Lung (tissue), 12 donors: Measurements from ENCODE around the gene KRTAP9-9. TPM values are rescaled to one million over a fixed set of nuclear protein-coding genes. Genes with fewer than 3 reads are reported as not detected.

ENCODE experiments used
- ATAC-seq: fragments of 200-7000 bp; cut with Tn5 transposase; one replicate; pipeline ENCODE4 v1.9.1; 2020; ENCODE audit warnings: moderate number of reproducible peaks; ENCODE audit not compliant: insufficient read depth, low FRiP score
- DNase-seq, 3 donors: peaks; one replicate each; pipeline ENCODE4 v3.0.0-alpha.2; 2013 to 2017
- H3K27ac ChIP-seq, 2 donors: one replicate each; pipeline ENCODE4 v1.5.1; 2013; ENCODE audit warnings: mild to moderate bottlenecking in 2 of 2, moderate library complexity in 2 of 2, control low read depth in 1 of 2, inconsistent platforms in 1 of 2, low read depth in 1 of 2, low read length in 1 of 2
- H3K27me3 ChIP-seq, 3 donors: one replicate each; pipeline ENCODE4 v1.5.1; 2013; ENCODE audit warnings: low read length in 2 of 3; ENCODE audit not compliant: control insufficient read depth in 3 of 3, insufficient read depth in 3 of 3
- H3K36me3 ChIP-seq, 4 donors: one replicate each; pipeline ENCODE4 v1.5.1; 2013; ENCODE audit warnings: low read length in 4 of 4, mild to moderate bottlenecking in 1 of 4, moderate library complexity in 1 of 4; ENCODE audit not compliant: control insufficient read depth in 4 of 4, insufficient read depth in 4 of 4
- H3K4me1 ChIP-seq, 5 donors: one replicate each; pipeline ENCODE4 v1.5.1; 2013; ENCODE audit warnings: low read length in 5 of 5, mild to moderate bottlenecking in 2 of 5, moderate library complexity in 1 of 5; ENCODE audit not compliant: control insufficient read depth in 5 of 5, insufficient read depth in 5 of 5
- H3K4me3 ChIP-seq: one replicate; pipeline ENCODE4 v1.5.1; 2013; ENCODE audit warnings: mild to moderate bottlenecking, control low read depth, moderate library complexity
- H3K9ac ChIP-seq, 2 donors: one replicate each; pipeline ENCODE4 v1.5.1; 2013; ENCODE audit warnings: low read length in 2 of 2, control low read depth in 1 of 2; ENCODE audit not compliant: insufficient read depth in 1 of 2
- H3K9me3 ChIP-seq, 4 donors: one replicate each; pipeline ENCODE4 v1.5.1; 2013; ENCODE audit warnings: low read length in 3 of 4, mild to moderate bottlenecking in 1 of 4, moderate library complexity in 1 of 4; ENCODE audit not compliant: control insufficient read depth in 4 of 4, insufficient read depth in 3 of 4
- CTCF ChIP-seq: IDR thresholded peaks from 2 replicates; pipeline ENCODE4 v1.5.1; 2012; ENCODE audit warnings: mild to moderate bottlenecking; ENCODE audit errors: control extremely low read depth, extremely low read depth
- WGBS, 2 donors: extraction: QIAGEN DNeasy Blood & Tissue Kit; methylation state at CpG; one replicate each; pipeline ENCODE4 v1.1.7; 2013; 5-methylcytosine and 5-hydroxymethylcytosine counted together
- polyA plus RNA-seq, 2 donors: library from polyadenylated mRNA; stranded (reverse); fragments of 200-250 nt; gene quantifications; one replicate each; pipeline ENCODE4 v1.2.1, GENCODE V29; 2013
- total RNA-seq, 2 donors: library from RNA; depleted of rRNA in 1 of 2; stranded (reverse); fragments of >200 nt in 1 of 2; gene quantifications; one replicate each; pipeline ENCODE4 v1.2.1, GENCODE V29; 2014 to 2021
- donor health status: control.
- donor health status: control.
- donor health status: Bipolar disorder and iron deficiency.
- donor health status: healthy.
- donor health status: DM: yes; HTN: yes; CAD: no.

KRTAP9-9 gene
- total and polyA plus RNA-seq, 4 donors: not detected

GRCh38 chr17:41284546-41284945, 29.4 kb downstream of the KRTAP9-9 start:
- peaks cover 0 to 3% (median 3%) of the 10 kb centered on the region in 3 donors for H3K27me3 ChIP-seq
- DNase-seq (no peak), ATAC-seq (no peak)
- no peaks in the 10 kb centered on the region for H3K36me3 ChIP-seq
- H3K27ac ChIP-seq: no peak overlapping the region
- no peak for TF ChIP-seq CTCF
- no peak overlapping the region for H3K4me3 ChIP-seq
- 9 to 15% methylated on average over 2 of the region's 2 CpGs for WGBS, 2 donors
- H3K9ac ChIP-seq: no peak overlapping the region
- no peaks in the 10 kb centered on the region for H3K9me3 ChIP-seq
- H3K4me1 ChIP-seq: peaks cover 0 to 3% (median 0%) of the 10 kb centered on the region in 5 donors

GRCh38 chr17:41287050-41287449, 31.9 kb downstream of the KRTAP9-9 start:
- H3K27me3 ChIP-seq: peaks cover 0 to 3% (median 3%) of the 10 kb centered on the region in 3 donors
- no peak overlapping the region for H3K27ac ChIP-seq
- H3K9me3 ChIP-seq: no peaks in the 10 kb centered on the region
- WGBS, 2 donors: 64 to 72% methylated on average over 3 of the region's 3 CpGs
- H3K4me3 ChIP-seq: no peak overlapping the region
- DNase-seq: no peak
- H3K36me3 ChIP-seq: no peaks in the 10 kb centered on the region
- peaks cover 0 to 3% (median 0%) of the 10 kb centered on the region in 5 donors for H3K4me1 ChIP-seq
- no peak for ATAC-seq
- no peak for TF ChIP-seq CTCF
- no peak overlapping the region for H3K9ac ChIP-seq

GRCh38 chr17:41294016-41294415, 38.8 kb downstream of the KRTAP9-9 start:
- Histone ChIP-seq H3K4me3 (no peak overlapping the region), H3K27ac (no peak overlapping the region), H3K9ac (no peak overlapping the region), H3K27me3 (no peaks in the 10 kb centered on the region), H3K4me1 (peaks cover 0 to 2% (median 0%) of the 10 kb centered on the region in 5 donors), H3K36me3 (no peaks in the 10 kb centered on the region), H3K9me3 (no peaks in the 10 kb centered on the region)
- ATAC-seq: no peak
- no peak for TF ChIP-seq CTCF
- 78 to 90% methylated on average over 1 of the region's 1 CpG for WGBS, 2 donors
- DNase-seq: no peak

- Histone ChIP-seq H3K9ac (no peak overlapping the region), H3K4me3 (no peak overlapping the region), H3K27ac (no peak overlapping the region), H3K9me3 (no peaks in the 10 kb centered on the region), H3K27me3 (no peaks in the 10 kb centered on the region), H3K4me1 (peaks cover 0 to 2% (median 0%) of the 10 kb centered on the region in 5 donors), H3K36me3 (no peaks in the 10 kb centered on the region)
- 60 to 74% methylated on average over 1 of the region's 1 CpG for WGBS, 2 donors
- no peak for TF ChIP-seq CTCF
- ATAC-seq (no peak), DNase-seq (peak in 2 of 3 donors; percentile 62 to 76)
These were observed 41.7 kb downstream of the KRTAP9-9 start for GRCh38 chr17:41296846-41297245.
